ACC112 (cell line): ENCODE measurements around the gene CACNA1A.

ENCODE experiments used
- H2AFZ ChIP-seq: fragments of 200-600 bp; sonication (generic); one replicate; pipeline ENCODE4 v1.6.0; 2017; ENCODE audit warnings: antibody characterized with exemption, low read length; ENCODE audit not compliant: unreplicated experiment
- H3K27ac ChIP-seq: fragments of 200-600 bp; sonication (generic); 2 replicates; pipeline ENCODE4 v1.5.1; 2014; ENCODE audit warnings: low read depth, mild to moderate bottlenecking, antibody characterized with exemption, low read length, moderate library complexity
- H3K27me3 ChIP-seq: fragments of 200-600 bp; sonication (generic); 2 replicates; pipeline ENCODE4 v1.6.1; 2014; ENCODE audit warnings: mild to moderate bottlenecking, antibody characterized with exemption, low read length, moderate library complexity, mixed read lengths; ENCODE audit not compliant: insufficient read depth
- H3K36me3 ChIP-seq: fragments of 200-600 bp; sonication (generic); 2 replicates; pipeline ENCODE4 v1.6.1; 2016; ENCODE audit warnings: mild to moderate bottlenecking, antibody characterized with exemption, low read length, moderate library complexity, mixed read lengths; ENCODE audit not compliant: insufficient read depth
- H3K4me1 ChIP-seq: fragments of 200-600 bp; sonication (generic); one replicate; pipeline ENCODE4 v1.6.1; 2016; ENCODE audit warnings: low read length, mixed read lengths; ENCODE audit not compliant: insufficient read depth, unreplicated experiment, control insufficient read depth
- H3K4me3 ChIP-seq: fragments of 200-600 bp; sonication (generic); 2 replicates; pipeline ENCODE4 v1.5.1; 2014; ENCODE audit warnings: mild to moderate bottlenecking, low read depth, low read length
- H3K79me2 ChIP-seq: fragments of 200-600 bp; sonication (generic); one replicate; pipeline ENCODE4 v1.6.0; 2016; ENCODE audit warnings: low read length; ENCODE audit not compliant: control insufficient read depth, unreplicated experiment, insufficient read depth

The CACNA1A gene

DNA sequence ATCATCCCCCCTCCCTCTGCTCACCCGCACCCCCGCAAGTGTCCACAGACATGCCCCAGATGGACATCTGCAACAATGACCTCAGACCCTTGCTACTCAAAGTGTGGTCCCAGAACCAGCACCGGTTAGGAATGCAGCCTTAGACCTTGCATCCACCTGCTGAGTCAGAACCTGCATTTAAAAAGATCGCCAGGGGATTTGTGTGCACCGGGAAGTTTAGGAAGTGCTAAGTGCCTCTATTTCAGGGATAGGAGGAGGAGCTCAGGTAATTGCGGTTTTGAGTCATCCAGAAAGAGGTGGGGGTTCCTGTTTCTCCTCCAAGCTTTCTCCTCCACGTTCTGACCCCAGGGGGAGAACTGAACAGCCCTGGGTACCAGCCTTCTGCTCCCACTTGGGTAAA is 46.2 kb downstream of the CACNA1A start:
- no peak overlapping the region for H3K27ac ChIP-seq
- peaks cover 41% of the 10 kb centered on the region for H3K27me3 ChIP-seq
- no peak overlapping the region for H3K4me3 ChIP-seq
- H3K79me2 ChIP-seq, result no peaks in the 10 kb centered on the region
- no peak overlapping the region for H2AFZ ChIP-seq
- no peaks in the 10 kb centered on the region for H3K36me3 ChIP-seq
- no peaks in the 10 kb centered on the region for H3K4me1 ChIP-seq

GRCh38 chr19:13459351-13459750 is 46.9 kb downstream of the CACNA1A start:
- no peaks in the 10 kb centered on the region for H3K4me1 ChIP-seq
- H3K4me3 ChIP-seq, result no peak overlapping the region
- H3K27ac ChIP-seq, result no peak overlapping the region
- no peak overlapping the region for H2AFZ ChIP-seq
- H3K27me3 ChIP-seq, result peaks cover 41% of the 10 kb centered on the region
- no peaks in the 10 kb centered on the region for H3K36me3 ChIP-seq
- no peaks in the 10 kb centered on the region for H3K79me2 ChIP-seq

DNA sequence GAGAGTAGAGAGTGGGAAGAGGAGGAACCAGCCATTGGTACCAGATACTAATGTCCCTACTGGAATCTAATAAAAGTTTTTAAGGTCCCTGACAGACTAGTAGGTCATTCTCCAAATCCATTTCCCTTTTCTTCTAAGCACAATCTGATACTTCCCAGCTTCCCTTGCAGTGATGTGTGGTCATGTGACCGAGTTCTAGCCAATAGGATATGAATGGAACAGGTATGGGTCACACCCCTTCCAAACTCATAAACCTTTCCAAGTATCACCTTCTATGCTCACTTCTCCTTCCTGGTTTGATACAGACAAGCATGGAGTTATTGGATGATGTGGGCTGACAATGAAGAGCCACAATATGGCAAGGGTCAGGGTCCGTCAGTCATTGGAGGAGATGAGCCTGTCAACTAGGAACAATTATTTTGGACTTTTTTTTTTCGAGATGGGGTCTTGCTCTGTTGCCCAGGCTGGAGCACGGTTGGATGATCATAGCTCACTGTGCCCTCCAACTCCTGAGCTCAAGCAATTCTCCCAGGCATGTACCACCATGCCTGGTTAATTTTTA is 54.8 kb downstream of the CACNA1A start:
- no peaks in the 10 kb centered on the region for H3K4me1 ChIP-seq
- H3K79me2 ChIP-seq, result no peaks in the 10 kb centered on the region
- H2AFZ ChIP-seq, result no peak overlapping the region
- H3K36me3 ChIP-seq, result no peaks in the 10 kb centered on the region
- peaks cover 10% of the 10 kb centered on the region; the same call in 1 of the 2 replicates for H3K27me3 ChIP-seq
- H3K4me3 ChIP-seq, result no peak overlapping the region
- no peak overlapping the region for H3K27ac ChIP-seq

DNA sequence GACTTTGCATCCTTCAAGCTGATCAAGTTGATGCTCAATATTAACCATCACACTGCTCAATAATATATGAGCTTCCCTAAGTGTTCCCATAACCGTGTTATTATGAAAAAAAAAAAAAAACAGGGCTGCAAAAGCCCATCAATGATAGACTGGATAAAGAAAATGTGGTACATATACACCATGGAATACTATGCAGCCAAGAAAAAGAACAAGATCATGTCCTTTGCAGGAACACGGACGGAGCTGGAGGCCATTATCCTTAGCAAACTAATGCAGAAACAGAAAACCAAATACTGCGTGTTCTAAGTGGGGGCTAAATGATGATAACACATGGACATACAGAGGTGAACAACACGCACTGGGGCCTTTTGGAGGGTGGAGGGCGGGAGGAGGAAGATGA is 58.3 kb downstream of the CACNA1A start:
- Histone ChIP-seq H3K36me3 (no peaks in the 10 kb centered on the region), H3K27me3 (0 out of 2 replicates have a peak, but pooled peaks cover 4% of the 10 kb centered on the region), H3K4me1 (no peaks in the 10 kb centered on the region), H3K4me3 (no peak overlapping the region), H3K79me2 (no peaks in the 10 kb centered on the region), H3K27ac (no peak overlapping the region), H2AFZ (no peak overlapping the region)

- H3K4me1 ChIP-seq, result no peaks in the 10 kb centered on the region
- no peak overlapping the region for H3K27ac ChIP-seq
- no peaks in the 10 kb centered on the region for H3K36me3 ChIP-seq
- no peak overlapping the region for H2AFZ ChIP-seq
- 0 out of 2 replicates have a peak, but pooled peaks cover under 1% of the 10 kb centered on the region for H3K27me3 ChIP-seq
- no peak overlapping the region for H3K4me3 ChIP-seq
- H3K79me2 ChIP-seq, result no peaks in the 10 kb centered on the region
Measured at GRCh38 chr19:13441810-13442512, 64.3 kb downstream of the CACNA1A start.

DNA sequence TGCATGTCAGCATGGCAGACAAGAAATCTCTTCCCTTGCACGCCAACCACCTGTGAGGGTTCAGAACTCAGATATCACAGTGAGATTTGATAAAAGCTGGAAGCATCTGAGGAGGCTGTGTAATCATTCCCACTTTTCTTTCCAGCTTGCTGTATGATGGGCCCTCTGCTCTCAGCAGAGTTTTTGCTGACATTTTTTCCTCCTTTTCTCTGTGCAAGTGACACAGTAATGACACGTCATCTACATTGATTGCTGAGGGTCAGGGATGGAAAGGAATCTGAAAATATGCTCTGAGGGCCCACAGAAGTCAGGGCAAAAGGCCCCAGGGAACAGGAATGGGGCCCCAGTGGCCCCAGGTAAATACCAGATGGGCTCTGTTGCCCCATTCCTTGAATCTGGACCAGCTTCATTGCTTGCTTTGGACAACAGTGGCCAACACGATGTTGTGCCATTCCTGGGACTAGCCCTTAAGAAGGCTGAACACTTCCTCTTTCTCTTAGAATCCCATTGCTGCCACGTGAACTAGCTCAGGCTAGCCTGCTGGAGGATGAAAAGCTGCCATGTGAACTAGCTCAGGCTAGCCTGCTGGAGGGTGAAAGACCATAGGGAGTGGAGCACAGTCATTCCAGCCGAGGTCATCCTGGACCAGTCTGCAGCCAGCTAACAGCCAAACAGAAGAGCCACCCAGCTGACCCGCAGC is 68.2 kb downstream of the CACNA1A start:
- no peak overlapping the region for H2AFZ ChIP-seq
- H3K36me3 ChIP-seq, result no peaks in the 10 kb centered on the region
- H3K27ac ChIP-seq, result no peak overlapping the region
- H3K4me1 ChIP-seq, result no peaks in the 10 kb centered on the region
- peaks cover 6% of the 10 kb centered on the region; the same call in 1 of the 2 replicates for H3K27me3 ChIP-seq
- H3K79me2 ChIP-seq, result no peaks in the 10 kb centered on the region
- H3K4me3 ChIP-seq, result no peak overlapping the region

DNA sequence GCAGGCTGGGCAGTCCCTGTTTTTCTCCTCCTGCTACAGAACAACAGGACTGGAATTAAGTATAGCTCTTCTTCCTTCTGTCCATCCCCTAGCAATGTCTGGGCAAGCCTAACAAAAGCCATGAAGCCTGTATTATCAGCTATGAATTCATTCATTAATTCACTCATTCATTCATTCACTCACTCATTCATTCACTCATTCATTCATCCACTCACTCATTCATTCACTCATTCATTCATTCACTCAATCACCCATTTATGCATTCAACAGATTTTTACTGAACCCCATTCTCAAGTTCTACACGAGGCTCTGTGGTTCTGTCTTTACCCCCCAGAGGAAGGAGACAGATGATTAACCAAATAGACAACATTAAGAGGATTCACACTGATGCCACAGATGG is 69.9 kb downstream of the CACNA1A start:
- Histone ChIP-seq H3K4me3 (no peak overlapping the region), H3K27me3 (peaks cover 6% of the 10 kb centered on the region; the same call in 1 of the 2 replicates), H3K36me3 (no peaks in the 10 kb centered on the region), H3K79me2 (no peaks in the 10 kb centered on the region), H2AFZ (no peak overlapping the region), H3K27ac (no peak overlapping the region), H3K4me1 (no peaks in the 10 kb centered on the region)

DNA sequence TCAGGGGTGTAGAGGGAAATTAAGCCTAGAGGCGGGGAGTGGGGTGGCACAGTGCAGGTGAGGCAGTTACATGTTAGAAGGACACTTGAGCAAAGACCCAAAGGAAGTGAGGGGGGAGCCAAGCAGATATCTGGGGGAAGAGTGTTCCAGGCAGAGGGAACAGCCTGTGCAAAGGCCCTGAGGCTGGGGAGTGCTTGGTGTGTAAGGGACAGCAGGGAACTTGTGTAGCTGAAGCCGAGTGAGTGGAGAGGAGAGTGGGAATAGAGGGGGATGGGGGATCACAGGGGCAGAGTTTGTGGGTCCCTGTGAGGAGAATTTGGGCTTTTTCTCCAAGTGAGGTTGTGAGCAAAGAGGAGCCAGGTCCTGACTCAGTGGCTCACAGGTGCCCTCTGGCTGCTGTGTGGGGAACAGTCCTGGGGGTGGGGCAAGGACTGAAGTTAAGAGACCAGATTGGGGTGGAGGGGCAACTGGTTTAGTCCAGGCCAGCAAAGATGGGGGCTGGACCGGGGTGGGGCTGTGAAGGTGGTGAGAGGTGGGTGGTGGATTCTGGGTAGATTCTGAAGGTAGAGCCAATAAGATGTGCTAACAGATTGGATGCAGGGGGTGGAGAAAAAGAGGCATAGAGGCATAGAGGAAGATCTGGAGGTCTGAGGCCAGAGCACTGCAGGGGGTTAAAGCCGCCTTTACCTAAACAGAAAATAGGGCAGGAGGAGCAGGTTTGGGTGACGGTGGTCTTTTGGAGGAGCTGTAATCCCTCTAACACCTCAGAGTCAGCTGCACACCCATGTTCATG is 75.3 kb downstream of the CACNA1A start:
- no peaks in the 10 kb centered on the region; the same call in 1 of the 2 replicates for H3K27me3 ChIP-seq

GRCh38 chr19:13429563-13429962 is 76.7 kb downstream of the CACNA1A start:
- Histone ChIP-seq H3K4me3 (no peak overlapping the region), H2AFZ (no peak overlapping the region), H3K27ac (no peak overlapping the region), H3K79me2 (no peaks in the 10 kb centered on the region), H3K4me1 (no peaks in the 10 kb centered on the region), H3K36me3 (no peaks in the 10 kb centered on the region), H3K27me3 (no peaks in the 10 kb centered on the region; the same call in 1 of the 2 replicates)

More for the DNA sequence above, 75.3 kb downstream of the CACNA1A start:
- H2AFZ ChIP-seq, result no peak overlapping the region
- no peaks in the 10 kb centered on the region for H3K79me2 ChIP-seq
- no peaks in the 10 kb centered on the region for H3K4me1 ChIP-seq
- no peaks in the 10 kb centered on the region for H3K36me3 ChIP-seq
- no peak overlapping the region for H3K4me3 ChIP-seq
- no peak overlapping the region for H3K27ac ChIP-seq

GRCh38 chr19:13428352-13428751 is 77.9 kb downstream of the CACNA1A start:
- H3K36me3 ChIP-seq, result no peaks in the 10 kb centered on the region
- H3K4me1 ChIP-seq, result no peaks in the 10 kb centered on the region
- H3K79me2 ChIP-seq, result no peaks in the 10 kb centered on the region
- no peak overlapping the region for H2AFZ ChIP-seq
- no peak overlapping the region for H3K27ac ChIP-seq
- H3K27me3 ChIP-seq, result no peaks in the 10 kb centered on the region; the same call in 1 of the 2 replicates
- H3K4me3 ChIP-seq, result no peak overlapping the region
